Vein endothelial cell (primary cell): Measurements from ENCODE around the gene CNPPD1. TPM values are rescaled to one million over a fixed set of nuclear protein-coding genes. Genes with fewer than 3 reads are reported as not detected.

Experiments used
- total RNA-seq: library from RNA; depleted of rRNA; stranded (reverse); fragments of >200 nt; gene quantifications from 2 replicates; pipeline ENCODE4 v1.2.3, GENCODE V29; 2012

CNPPD1 gene
- 25.2 TPM in 2 replicates for total RNA-seq

DNA sequence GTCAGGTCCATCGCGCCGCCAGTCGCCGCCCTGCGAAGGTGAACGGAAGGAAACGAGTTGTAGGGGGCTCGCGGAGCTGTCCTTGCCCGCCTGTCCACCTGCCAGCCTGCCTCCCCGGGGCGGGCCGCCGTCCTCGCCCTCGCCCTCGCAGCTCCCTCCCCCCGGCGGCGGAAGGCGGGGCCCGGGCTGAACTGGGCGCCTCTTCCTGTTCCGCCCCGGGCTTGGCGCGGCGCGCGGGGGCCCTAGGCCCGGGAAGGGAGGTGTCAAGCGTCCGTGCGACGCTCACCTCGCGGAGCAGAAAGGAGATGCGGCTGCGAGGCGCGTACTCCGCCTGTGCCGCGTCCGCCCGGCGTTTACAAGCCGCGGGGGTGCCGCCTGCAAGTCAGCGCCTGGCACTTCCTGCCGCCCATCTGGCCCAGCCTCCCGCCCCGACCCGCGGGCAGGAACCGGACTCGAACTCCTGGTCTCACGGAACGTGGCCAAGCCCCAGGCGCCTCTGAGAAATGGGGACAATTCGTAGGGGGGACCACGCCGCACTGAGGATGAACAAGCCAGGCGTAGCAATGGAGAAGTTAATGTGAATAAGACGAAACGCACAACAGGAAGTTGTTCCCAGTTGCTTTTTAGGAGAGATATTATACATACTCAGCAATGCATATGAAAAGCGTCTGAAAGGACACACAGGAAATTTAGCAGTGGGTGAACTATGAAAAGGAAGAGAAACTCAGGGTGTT, at the start of gene CNPPD1:
TSS of gene CNPPD1 (minus strand) at position 108 of the 734 bp plus-strand sequence. CDS start at position 11, 97 bp downstream.

GRCh38 chr2:219218732-219219701, 42.3 kb upstream of the CNPPD1 start, which contains the start of gene ABCB6:
Gene ABCB6 (minus strand): TSS chr2:219218958. CDS start chr2:219218673, 285 bp downstream.

DNA sequence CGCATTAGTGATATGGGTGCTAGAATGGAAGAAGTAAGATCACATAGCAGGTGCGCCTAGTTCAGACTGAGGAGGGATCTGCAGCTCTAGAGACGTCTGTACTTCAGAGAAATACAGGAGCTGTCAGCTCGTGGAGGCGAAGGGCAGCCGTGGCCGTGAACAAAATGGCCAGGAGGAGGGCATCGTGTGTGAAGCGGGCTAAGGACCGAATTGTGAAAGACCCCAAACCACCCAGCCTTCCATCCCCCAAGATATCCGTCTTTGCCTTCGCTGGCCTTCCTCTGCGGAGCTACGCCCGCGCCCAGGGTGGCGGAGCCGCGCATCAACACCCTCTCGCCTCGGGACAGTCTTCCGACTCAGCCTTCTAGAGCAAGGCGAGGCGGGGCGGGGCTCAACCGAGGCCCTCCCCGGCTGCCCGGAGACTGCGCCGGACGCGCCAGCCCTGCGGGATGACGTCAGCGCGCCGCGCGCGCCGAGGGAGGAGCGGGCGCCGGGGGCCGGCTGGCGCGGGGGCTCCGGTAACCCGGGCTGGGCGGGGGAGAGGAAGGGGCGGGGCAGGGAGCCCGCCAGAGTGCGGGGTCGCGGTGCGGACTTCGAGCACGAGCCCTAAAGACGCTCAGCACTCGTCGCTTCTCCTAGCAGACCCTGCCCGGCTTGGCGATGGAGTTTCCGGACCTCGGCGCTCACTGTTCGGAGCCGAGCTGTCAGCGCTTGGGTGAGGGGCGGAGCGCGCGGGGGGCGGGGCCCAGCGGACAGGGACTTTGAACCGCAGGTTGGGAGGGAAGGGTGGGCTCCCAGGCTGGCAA, 29.8 kb upstream of the CNPPD1 start, which contains the start of gene ZFAND2B:
TSS of gene ZFAND2B (plus strand) at position 455 of the 806 bp plus-strand sequence. CDS start at position 661, 206 bp downstream.

GRCh38 chr2:219177552-219178376, 1.0 kb upstream of the CNPPD1 start, which contains the start of gene RETREG2:
Gene RETREG2 (plus strand): TSS chr2:219178275. CDS start chr2:219178353, 78 bp downstream.

GRCh38 chr2:219169930-219170654, 6.6 kb downstream of the CNPPD1 start, which contains the start of gene SLC23A3:
Gene SLC23A3 (minus strand): TSS chr2:219170029. CDS start chr2:219169984, 45 bp downstream.

GRCh38 chr2:219160186-219161017, 16.3 kb downstream of the CNPPD1 start, which contains the start of gene NHEJ1:
Gene NHEJ1 (minus strand): TSS chr2:219160815. CDS start chr2:219158362, 2,453 bp downstream.

Other genes with a start within 250 kb of the CNPPD1 start
- not detected in 2 replicates for gene CDK5R2, start 217.3 kb downstream of the CNPPD1 start, total RNA-seq
- gene FEV, start 191.7 kb downstream of the CNPPD1 start, total RNA-seq = not detected in 2 replicates
- gene CRYBA2, start 183.5 kb downstream of the CNPPD1 start, total RNA-seq = not detected in 2 replicates
- gene CFAP65, start 135.4 kb downstream of the CNPPD1 start, total RNA-seq = not detected in 2 replicates
- gene IHH, start 116.0 kb downstream of the CNPPD1 start, total RNA-seq = 0.33 TPM in 1 of 2 replicates, not detected in the other
- 19.3 and 23.3 TPM in 2 replicates for gene NHEJ1, start 16.1 kb downstream of the CNPPD1 start, total RNA-seq
- 2.3 and 2.6 TPM in 2 replicates for gene SLC23A3, start 6.9 kb downstream of the CNPPD1 start, total RNA-seq
- 55.8 and 64.0 TPM in 2 replicates for gene RETREG2, start 1.4 kb upstream of the CNPPD1 start, total RNA-seq
- 20.3 and 22.2 TPM in 2 replicates for gene ZFAND2B, start 29.9 kb upstream of the CNPPD1 start, total RNA-seq
- 15.7 and 18.9 TPM in 2 replicates for gene ABCB6, start 42.0 kb upstream of the CNPPD1 start, total RNA-seq
- 66.6 and 70.7 TPM in 2 replicates for gene ATG9A, start 52.7 kb upstream of the CNPPD1 start, total RNA-seq
- gene ANKZF1, start 52.9 kb upstream of the CNPPD1 start, total RNA-seq = 18.5 and 22.5 TPM in 2 replicates
- gene GLB1L, start 68.5 kb upstream of the CNPPD1 start, total RNA-seq = 5.7 and 6.9 TPM in 2 replicates
- 21.9 and 31.5 TPM in 2 replicates for gene STK16, start 68.6 kb upstream of the CNPPD1 start, total RNA-seq
- gene TUBA4B, start 76.3 kb upstream of the CNPPD1 start, total RNA-seq = not detected in 2 replicates
- 24.8 and 25.0 TPM in 2 replicates for gene TUBA4A, start 77.0 kb upstream of the CNPPD1 start, total RNA-seq
- 19.6 and 24.5 TPM in 2 replicates for gene DNAJB2, start 102.4 kb upstream of the CNPPD1 start, total RNA-seq
- gene PTPRN, start 132.5 kb upstream of the CNPPD1 start, total RNA-seq = not detected in 2 replicates
- gene RESP18, start 155.8 kb upstream of the CNPPD1 start, total RNA-seq = not detected in 2 replicates
- 57.2 and 60.8 TPM in 2 replicates for gene DNPEP, start 211.0 kb upstream of the CNPPD1 start, total RNA-seq
- under 0.01 TPM in 1 of 2 replicates, not detected in the other for gene DES, start 241.5 kb upstream of the CNPPD1 start, total RNA-seq